Keratinocyte (primary cell): ENCODE data around the gene CLK1.
"Not testable (repeated sequence)": the region's sequence is repeated elsewhere in the genome, so short reads cannot be mapped to it uniquely, and the experiment has no call there.

Source experiments
- CTCF ChIP-seq, 3 experiments: IDR thresholded peaks in 1 of 3; conservative IDR thresholded peaks in 1 of 3; optimal IDR thresholded peaks in 1 of 3; 2 replicates in 2 of 3; 3 replicates in 1 of 3; pipeline versions ENCODE3 to v1.5.1; 2011; ENCODE audit warnings: low read length in 3 of 3, mild to moderate bottlenecking in 3 of 3, moderate library complexity in 2 of 3, control low read depth in 1 of 3, inconsistent platforms in 1 of 3; ENCODE audit not compliant: insufficient read depth in 2 of 3; ENCODE audit errors: extremely low read depth in 1 of 3
- EZH2 ChIP-seq: IDR thresholded peaks from one replicate; pipeline ENCODE4 v1.6.1; 2012; ENCODE audit warnings: inconsistent platforms, mild to moderate bottlenecking, low read length, moderate library complexity

- not testable (repeated sequence) for TF ChIP-seq CTCF (optimal IDR thresholded peaks at IDR 0.05 in 1 of 3, IDR thresholded peaks at IDR 0.05 in 1 of 3, conservative IDR thresholded peaks at IDR 0.05 in 1 of 3; ENCODE audit: extremely low read depth in 1 of 3, insufficient read depth in 2 of 3, low read length in 3 of 3); EZH2
Measured at GRCh38 chr2:200881715-200882249, 17.3 kb upstream of the CLK1 start.
